ENCODE data around the gene ABTB2. TPM values are rescaled to one million over a fixed set of nuclear protein-coding genes. Genes with fewer than 3 reads are reported as not detected.
A peak's percentile ranks its signal among the peaks of the same experiment; 100 is the strongest.
"Not testable (repeated sequence)": the region's sequence is repeated elsewhere in the genome, so short reads cannot be mapped to it uniquely, and the experiment has no call there.

ABTB2 gene
- total and polyA plus RNA-seq, 12 donors: 2.5 to 19.1 (median 14.2) TPM

DNA sequence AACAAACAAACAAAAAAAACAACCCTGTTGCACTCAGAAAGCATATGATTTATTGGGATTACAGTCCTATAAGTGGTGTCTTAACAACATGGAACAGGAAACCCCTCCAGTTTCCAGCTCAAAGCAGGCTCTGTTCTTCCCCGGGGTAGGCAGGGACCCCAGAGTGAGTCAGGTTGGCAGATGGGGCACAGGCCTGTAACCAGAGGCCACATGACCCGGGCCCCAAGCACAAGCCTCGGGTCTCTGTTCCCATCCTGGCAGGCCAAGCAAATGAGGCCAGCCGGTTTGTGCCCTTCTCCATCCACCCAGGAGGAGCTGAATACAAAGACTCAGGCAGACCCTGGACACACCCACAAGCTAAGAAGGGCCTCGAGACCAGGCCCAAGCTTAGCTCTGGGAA lies 176.6 kb downstream of the ABTB2 start:
- 64 to 74% methylated on average over 5 of the region's 5 CpGs for WGBS, 2 donors
- Histone ChIP-seq H3K4me1 (peaks cover 1 to 17% (median 6%) of the 10 kb centered on the region in 9 donors), H3K36me3 (no peaks in the 10 kb centered on the region), H3K4me3 (no peak overlapping the region), H3K9me3 (no peaks in the 10 kb centered on the region), H3K27me3 (no peaks in the 10 kb centered on the region), H3K27ac (no peak overlapping the region)
- DNase-seq (no peak), ATAC-seq (peak in 1 of 8 donors; percentile 26)
- intact Hi-C loops (cut with DNase I): loop anchor here in 1 of 10 donors (10.0 kb wide), 1 partner anchor 74 kb away; no protein-coding TSS in a partner anchor
- TF ChIP-seq, protein P1, sequence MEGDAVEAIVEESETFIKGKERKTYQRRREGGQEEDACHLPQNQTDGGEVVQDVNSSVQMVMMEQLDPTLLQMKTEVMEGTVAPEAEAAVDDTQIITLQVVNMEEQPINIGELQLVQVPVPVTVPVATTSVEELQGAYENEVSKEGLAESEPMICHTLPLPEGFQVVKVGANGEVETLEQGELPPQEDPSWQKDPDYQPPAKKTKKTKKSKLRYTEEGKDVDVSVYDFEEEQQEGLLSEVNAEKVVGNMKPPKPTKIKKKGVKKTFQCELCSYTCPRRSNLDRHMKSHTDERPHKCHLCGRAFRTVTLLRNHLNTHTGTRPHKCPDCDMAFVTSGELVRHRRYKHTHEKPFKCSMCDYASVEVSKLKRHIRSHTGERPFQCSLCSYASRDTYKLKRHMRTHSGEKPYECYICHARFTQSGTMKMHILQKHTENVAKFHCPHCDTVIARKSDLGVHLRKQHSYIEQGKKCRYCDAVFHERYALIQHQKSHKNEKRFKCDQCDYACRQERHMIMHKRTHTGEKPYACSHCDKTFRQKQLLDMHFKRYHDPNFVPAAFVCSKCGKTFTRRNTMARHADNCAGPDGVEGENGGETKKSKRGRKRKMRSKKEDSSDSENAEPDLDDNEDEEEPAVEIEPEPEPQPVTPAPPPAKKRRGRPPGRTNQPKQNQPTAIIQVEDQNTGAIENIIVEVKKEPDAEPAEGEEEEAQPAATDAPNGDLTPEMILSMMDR (IDR thresholded peaks at IDR 0.05): no peak

DNA sequence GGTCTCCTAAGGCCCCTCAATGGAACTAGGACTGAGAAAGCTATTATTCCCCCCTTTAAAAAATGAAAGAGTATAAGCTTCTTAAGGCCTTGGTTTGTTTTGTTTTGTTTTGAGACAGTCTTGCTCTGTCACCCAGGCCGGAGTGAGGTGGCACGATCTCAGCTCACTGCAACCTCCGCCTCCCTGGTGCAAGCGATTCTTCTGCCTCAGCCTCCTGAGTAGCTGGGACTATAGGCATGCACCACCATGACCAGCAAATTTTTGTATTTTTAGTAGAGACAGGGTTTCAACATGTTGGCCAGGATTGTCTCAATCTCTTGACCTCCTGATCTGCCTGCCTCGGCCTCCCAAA lies 177.0 kb downstream of the ABTB2 start:
- H3K27ac ChIP-seq, DNase-seq, H3K27me3 ChIP-seq, H3K9me3 ChIP-seq, H3K36me3 ChIP-seq, ATAC-seq, H3K4me3 ChIP-seq: not testable (repeated sequence)
- H3K4me1 ChIP-seq: peaks cover 0 to 12% (median under 1%) of the 10 kb centered on the region in 9 donors
- 91 to 93% methylated on average over 5 of the region's 5 CpGs for WGBS, 2 donors
- intact Hi-C loops (cut with DNase I): loop anchor here in 1 of 10 donors (10.0 kb wide), 1 partner anchor 74 kb away; no protein-coding TSS in a partner anchor

DNA sequence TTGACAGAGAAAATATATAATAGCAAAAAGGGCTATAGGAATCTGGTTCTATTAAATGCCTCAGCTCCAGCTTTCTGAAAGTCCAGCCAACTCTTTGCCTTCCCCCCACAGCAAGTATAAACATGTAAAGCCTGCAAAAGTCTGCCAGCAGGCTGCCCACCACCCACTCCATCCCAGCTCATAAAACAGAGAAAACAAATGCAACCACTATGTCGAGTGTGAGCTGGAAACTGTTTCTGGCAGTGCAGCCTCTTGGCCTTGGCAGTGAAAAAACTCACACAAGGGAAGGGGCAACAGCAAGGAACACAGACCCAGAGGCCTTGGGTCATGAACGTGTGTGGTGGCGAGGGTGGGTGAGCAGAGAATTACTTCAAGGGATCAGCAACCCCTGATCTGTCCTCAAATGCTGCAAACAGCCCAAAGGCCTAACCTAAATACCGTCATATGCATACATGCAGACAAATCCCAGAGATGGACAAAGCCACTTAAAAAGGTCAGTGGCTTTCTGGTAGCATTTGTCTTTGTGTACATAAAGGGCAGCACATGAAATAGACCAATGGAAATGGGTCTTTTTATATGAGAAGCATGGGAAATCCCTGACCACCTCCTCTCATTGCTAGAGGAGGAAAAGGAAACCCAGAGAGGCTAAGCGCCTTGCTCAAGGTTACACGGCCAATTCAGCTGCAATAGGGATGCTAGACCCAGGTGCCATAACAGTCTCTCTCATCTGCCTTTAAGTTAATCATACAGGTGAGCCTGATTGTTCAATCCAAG lies 177.6 kb downstream of the ABTB2 start:
- WGBS, 2 donors: 83 to 84% methylated on average over 6 of the region's 6 CpGs
- Histone ChIP-seq H3K9me3 (no peaks in the 10 kb centered on the region), H3K27me3 (no peaks in the 10 kb centered on the region), H3K36me3 (no peaks in the 10 kb centered on the region), H3K4me1 (peaks cover 0 to 13% (median under 1%) of the 10 kb centered on the region in 9 donors), H3K27ac (no peak overlapping the region), H3K4me3 (no peak overlapping the region)
- DNase-seq (no peak), ATAC-seq (no peak)
- TF ChIP-seq, protein P1 (IDR thresholded peaks at IDR 0.05): no peak
- intact Hi-C loops (cut with DNase I): loop anchor here in 1 of 10 donors (10.0 kb wide), 1 partner anchor 75 kb away; no protein-coding TSS in a partner anchor

DNA sequence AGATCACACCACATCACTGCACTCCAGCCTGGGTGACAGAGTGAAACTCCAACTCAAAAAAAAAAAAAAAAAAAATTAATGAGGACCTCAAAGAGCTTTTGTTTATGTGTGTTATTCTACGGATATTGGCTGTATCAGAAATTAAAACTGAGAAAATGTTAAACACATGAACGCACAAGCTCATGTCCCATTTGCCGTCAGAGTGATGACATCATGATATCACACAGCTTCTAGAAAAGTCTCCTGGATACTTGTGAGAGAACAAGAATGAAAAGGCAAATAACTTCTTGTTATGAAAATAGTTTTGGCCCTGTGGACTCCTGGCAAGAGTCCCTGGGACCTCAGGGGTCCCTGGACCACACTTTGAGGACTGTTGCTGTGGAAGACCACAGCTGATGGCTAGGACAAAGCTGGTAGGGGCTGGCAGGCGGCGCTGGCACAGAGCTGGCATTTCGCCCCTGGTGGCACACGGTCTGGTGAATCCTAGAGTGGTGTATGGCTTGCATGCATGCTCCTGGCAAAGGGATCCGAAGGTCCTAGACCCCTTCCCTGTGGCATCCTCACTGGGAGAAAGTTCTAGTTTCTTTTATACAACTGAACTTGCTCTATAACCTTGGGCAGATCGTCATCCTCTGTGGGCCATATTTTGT lies 178.7 kb downstream of the ABTB2 start:
- TF ChIP-seq, protein P1 (IDR thresholded peaks at IDR 0.05): no peak
- no peak for DNase-seq
- H3K9me3 ChIP-seq: no peaks in the 10 kb centered on the region
- H3K4me3 ChIP-seq: no peak overlapping the region
- WGBS, 2 donors: 90% methylated on average over 9 of the region's 9 CpGs
- intact Hi-C loops (cut with DNase I): loop anchor here in 5 of 10 donors (10.0 kb wide), 2 partner anchors 184 to 316 kb away; no protein-coding TSS in a partner anchor
- peaks cover 0 to 23% (median 11%) of the 10 kb centered on the region in 9 donors for H3K4me1 ChIP-seq
- H3K36me3 ChIP-seq: no peaks in the 10 kb centered on the region
- ATAC-seq: no peak
- no peak overlapping the region for H3K27ac ChIP-seq
- no peaks in the 10 kb centered on the region for H3K27me3 ChIP-seq
